Measurements from ENCODE around the gene CCT6A. TPM values are rescaled to one million over a fixed set of nuclear protein-coding genes. Genes with fewer than 3 reads are reported as not detected.
"Not testable (repeated sequence)": the region's sequence is repeated elsewhere in the genome, so short reads cannot be mapped to it uniquely, and the experiment has no call there.

CCT6A gene
- total and polyA plus RNA-seq, 10 donors, result 71.5 to 139 (median 91.6) TPM

- Histone ChIP-seq H3K27me3 (replicated peaks in 1 of 7) (no peaks in the 10 kb centered on the region), H3K27ac (peak overlapping the region in 4 of 8 donors; percentile 5 to 93 (median 26)), H3K9me3 (no peaks in the 10 kb centered on the region), H3K4me3 (no peak overlapping the region), H3K4me1 (peaks cover 0 to 51% (median 26%) of the 10 kb centered on the region in 6 donors), H3K36me3 (peaks cover 0 to 61% (median 53%) of the 10 kb centered on the region in 6 donors)
- no peak for DNase-seq
- intact Hi-C loops (cut with DNase I; ENCODE audit: low total_unique reads), result no loop called here
- TF ChIP-seq POLR2AphosphoS5 (IDR thresholded peaks at IDR 0.05) (no peak), POLR2A (IDR thresholded peaks at IDR 0.05) (no peak), CTCF (IDR thresholded peaks at IDR 0.05 in 8 of 11, conservative IDR thresholded peaks at IDR 0.05 in 3 of 11) (no peak)
- 60 to 79% (median 65%) methylated on average over 2 of the region's 2 CpGs for WGBS, 5 donors
Observed at GRCh38 chr7:56062382-56062781, 10.8 kb downstream of the CCT6A start.

GRCh38 chr7:56063500-56063881 lies 11.9 kb downstream of the CCT6A start:
- no peaks in the 10 kb centered on the region for H3K9me3 ChIP-seq
- intact Hi-C loops (cut with DNase I; ENCODE audit: low total_unique reads), result no loop called here
- no peaks in the 10 kb centered on the region for H3K27me3 ChIP-seq (replicated peaks in 1 of 7)
- H3K36me3 ChIP-seq, result peaks cover 0 to 53% (median 43%) of the 10 kb centered on the region in 6 donors
- peaks cover 0 to 51% (median 26%) of the 10 kb centered on the region in 6 donors for H3K4me1 ChIP-seq
- peak overlapping the region; percentile 91 to 97 (median 92) for H3K27ac ChIP-seq
- TF ChIP-seq POLR2A (IDR thresholded peaks at IDR 0.05), result no peak
- TF ChIP-seq POLR2AphosphoS5 (IDR thresholded peaks at IDR 0.05), result no peak
- TF ChIP-seq CTCF (IDR thresholded peaks at IDR 0.05 in 8 of 11, conservative IDR thresholded peaks at IDR 0.05 in 3 of 11), result no peak
- H3K4me3 ChIP-seq, result peak overlapping the region in 6 of 8 donors; percentile 84 to 99 (median 89)
- DNase-seq, result no peak
- WGBS, 5 donors, result 75 to 83% (median 80%) methylated on average over 7 of the region's 7 CpGs

- TF ChIP-seq POLR2A (IDR thresholded peaks at IDR 0.05), result peak in 1 of 3 donors; percentile 66
- TF ChIP-seq CTCF (IDR thresholded peaks at IDR 0.05 in 8 of 11, conservative IDR thresholded peaks at IDR 0.05 in 3 of 11), result peak in 6 of 11 experiments; percentile 13 to 36 (median 22)
- peak; percentile 98 for TF ChIP-seq POLR2AphosphoS5 (IDR thresholded peaks at IDR 0.05)
- 0 to 1% (median 0%) methylated on average over 39 to 49 of the region's 49 CpGs for WGBS, 5 donors
- H3K27ac ChIP-seq, result peak within 1 kb of the TSS; percentile 91 to 97 (median 92)
- H3K36me3 ChIP-seq, result peaks cover 0 to 53% (median 40%) of the 10 kb centered on the region in 6 donors
- no peaks in the 10 kb centered on the region for H3K9me3 ChIP-seq
- peak; percentile 96 for DNase-seq
- no peaks in the 10 kb centered on the region for H3K27me3 ChIP-seq (replicated peaks in 1 of 7)
- H3K4me3 ChIP-seq, result peak within 1 kb of the TSS; percentile 84 to 99 (median 89)
- peaks cover 0 to 51% (median 26%) of the 10 kb centered on the region in 6 donors for H3K4me1 ChIP-seq
- intact Hi-C loops (cut with DNase I; ENCODE audit: low total_unique reads), result no loop called here
Observed at GRCh38 chr7:56063882-56064625, 12.5 kb downstream of the CCT6A start, which contains the start of gene SUMF2. Gene SUMF2, plus strand, starts transcription at chr7:56064286. Its CDS starts 26 bp downstream, at chr7:56064312.

- H3K4me3 ChIP-seq; intact Hi-C loops (cut with DNase I; ENCODE audit: low total_unique reads); H3K27ac ChIP-seq; H3K27me3 ChIP-seq (replicated peaks in 1 of 7); H3K9me3 ChIP-seq: not testable (repeated sequence)
- Histone ChIP-seq H3K36me3 (peaks cover 0 to 53% (median 41%) of the 10 kb centered on the region in 6 donors), H3K4me1 (peaks cover 0 to 45% (median 26%) of the 10 kb centered on the region in 6 donors)
- 96 to 97% (median 96%) methylated on average over 13 of the region's 13 CpGs for WGBS, 5 donors
- DNase-seq, result peak; percentile 62
Observed at GRCh38 chr7:56066376-56066775, 14.8 kb downstream of the CCT6A start.
